Endodermal cell (in vitro differentiated cells): ENCODE measurements around the gene CCDC92B. TPM values are rescaled to one million over a fixed set of nuclear protein-coding genes. Genes with fewer than 3 reads are reported as not detected.

Experiments
- DNase-seq: peaks from one replicate; pipeline ENCODE4 v3.0.0-alpha.2; 2017
- H3K27ac ChIP-seq: 2 replicates; pipeline ENCODE4 v1.5.1; 2013; ENCODE audit warnings: mild to moderate bottlenecking, low read depth, low read length, moderate library complexity
- H3K27me3 ChIP-seq: 2 replicates; pipeline ENCODE4 v1.6.1; 2013; ENCODE audit warnings: mild to moderate bottlenecking, low read length, moderate library complexity; ENCODE audit not compliant: insufficient read depth, control insufficient read depth, poor library complexity, severe bottlenecking
- H3K36me3 ChIP-seq: 2 replicates; pipeline ENCODE4 v1.7.0; 2013; ENCODE audit warnings: mild to moderate bottlenecking, low read length, moderate library complexity; ENCODE audit not compliant: control insufficient read depth, insufficient read depth
- H3K4me1 ChIP-seq: one replicate; pipeline ENCODE4 v1.7.0; 2013; ENCODE audit warnings: low read length; ENCODE audit not compliant: control insufficient read depth, insufficient read depth
- H3K4me3 ChIP-seq: 2 replicates; pipeline ENCODE4 v1.5.1; 2013; ENCODE audit warnings: mild to moderate bottlenecking, low read length, moderate library complexity
- H3K9ac ChIP-seq: 2 replicates; pipeline ENCODE4 v1.6.1; 2013; ENCODE audit warnings: mild to moderate bottlenecking, low read length, moderate library complexity; ENCODE audit not compliant: poor library complexity, severe bottlenecking; ENCODE audit errors: extremely low read depth
- H3K9me3 ChIP-seq: 2 replicates; pipeline ENCODE4 v1.6.1; 2013; ENCODE audit warnings: mild to moderate bottlenecking, low read length, moderate library complexity; ENCODE audit not compliant: control insufficient read depth
- H3K27ac Mint-ChIP-seq: 2 replicates; pipeline ENCODE4 v1.8.0; 2020; ENCODE audit warnings: mixed read lengths
- H3K27me3 Mint-ChIP-seq: 2 replicates; pipeline ENCODE4 v1.8.0; 2021; ENCODE audit warnings: mild to moderate bottlenecking, mixed read lengths; ENCODE audit not compliant: insufficient read depth
- H3K36me3 Mint-ChIP-seq: 2 replicates; pipeline ENCODE4 v1.8.0; 2020; ENCODE audit warnings: low read depth, mixed read lengths
- H3K4me1 Mint-ChIP-seq: 2 replicates; pipeline ENCODE4 v1.8.0; 2020; ENCODE audit warnings: mixed read lengths
- H3K4me3 Mint-ChIP-seq: 2 replicates; pipeline ENCODE4 v1.8.0; 2020; ENCODE audit warnings: mild to moderate bottlenecking, moderate library complexity, mixed read lengths
- H3K9me3 Mint-ChIP-seq: 2 replicates; pipeline ENCODE4 v1.8.0; 2020; ENCODE audit warnings: mild to moderate bottlenecking, mixed read lengths
- WGBS, 2 experiments: methylation state at CpG; one replicate each; pipeline versions ENCODE4 v1.1.5 to v1.1.7; 2013; ENCODE audit warnings: missing lambda C conversion rate in 2 of 2, mixed read lengths in 1 of 2; ENCODE audit not compliant: insufficient coverage in 1 of 2, insufficient read length in 1 of 2; 5-methylcytosine and 5-hydroxymethylcytosine counted together
- total RNA-seq, 2 donors: library from RNA; stranded (reverse); fragmentation: NEBNext Ultra II Directional in 1 of 2; extraction: Animal tissue kit (Norgen Biotek cat#: 25700) in 1 of 2; gene quantifications; 2 replicates in 1 of 2; 3 replicates in 1 of 2; pipeline ENCODE4 v1.2.1, GENCODE V29; 2021
- TF ChIP-seq, protein P1 (sequence below): fragments of 200-600 bp; sonication (generic); conservative IDR thresholded peaks from 2 replicates; pipeline ENCODE4 v1.5.0; 2021; ENCODE audit warnings: antibody characterized with exemption, mild to moderate bottlenecking

Gene CCDC92B
- total RNA-seq, 2 donors from 2014 or later = 4.3 to 5.8 TPM

DNA sequence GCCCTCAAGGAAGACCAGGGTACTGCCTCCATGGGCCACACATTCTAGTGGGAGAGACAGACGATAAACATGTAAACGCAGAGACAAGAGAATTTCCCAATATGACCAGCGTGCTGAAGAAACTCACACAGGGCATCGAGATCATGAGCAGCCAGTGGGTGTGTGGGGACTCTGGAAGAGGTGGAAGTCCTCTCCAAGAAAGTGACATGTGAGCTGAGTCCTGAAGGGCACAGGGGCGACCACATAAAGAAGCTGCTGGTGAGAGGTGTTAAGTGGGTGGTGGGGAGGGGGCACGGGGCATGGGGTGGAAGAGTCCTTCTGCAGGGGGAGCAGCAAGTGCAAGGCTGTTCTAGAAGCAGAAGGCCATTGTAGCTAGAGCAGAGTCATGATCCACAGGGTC lies 25.8 kb upstream of the CCDC92B start:
- Mint-ChIP-seq H3K36me3 (no peaks in the 10 kb centered on the region), H3K9me3 (no peaks in the 10 kb centered on the region), H3K4me3 (peak overlapping the region; percentile 77), H3K27ac (no peak overlapping the region), H3K27me3 (peaks cover 33% of the 10 kb centered on the region), H3K4me1 (peaks cover 4% of the 10 kb centered on the region)
- WGBS, 2 experiments = 88 to 89% methylated on average over 5 to 6 of the region's 6 CpGs
- H3K27ac ChIP-seq = no peak overlapping the region
- H3K9ac ChIP-seq = no peak overlapping the region
- H3K36me3 ChIP-seq = no peaks in the 10 kb centered on the region
- TF ChIP-seq, protein P1, sequence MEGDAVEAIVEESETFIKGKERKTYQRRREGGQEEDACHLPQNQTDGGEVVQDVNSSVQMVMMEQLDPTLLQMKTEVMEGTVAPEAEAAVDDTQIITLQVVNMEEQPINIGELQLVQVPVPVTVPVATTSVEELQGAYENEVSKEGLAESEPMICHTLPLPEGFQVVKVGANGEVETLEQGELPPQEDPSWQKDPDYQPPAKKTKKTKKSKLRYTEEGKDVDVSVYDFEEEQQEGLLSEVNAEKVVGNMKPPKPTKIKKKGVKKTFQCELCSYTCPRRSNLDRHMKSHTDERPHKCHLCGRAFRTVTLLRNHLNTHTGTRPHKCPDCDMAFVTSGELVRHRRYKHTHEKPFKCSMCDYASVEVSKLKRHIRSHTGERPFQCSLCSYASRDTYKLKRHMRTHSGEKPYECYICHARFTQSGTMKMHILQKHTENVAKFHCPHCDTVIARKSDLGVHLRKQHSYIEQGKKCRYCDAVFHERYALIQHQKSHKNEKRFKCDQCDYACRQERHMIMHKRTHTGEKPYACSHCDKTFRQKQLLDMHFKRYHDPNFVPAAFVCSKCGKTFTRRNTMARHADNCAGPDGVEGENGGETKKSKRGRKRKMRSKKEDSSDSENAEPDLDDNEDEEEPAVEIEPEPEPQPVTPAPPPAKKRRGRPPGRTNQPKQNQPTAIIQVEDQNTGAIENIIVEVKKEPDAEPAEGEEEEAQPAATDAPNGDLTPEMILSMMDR = no peak
- H3K9me3 ChIP-seq = no peaks in the 10 kb centered on the region
- H3K4me3 ChIP-seq = no peak overlapping the region
- peaks cover 4% of the 10 kb centered on the region for H3K27me3 ChIP-seq
- no peaks in the 10 kb centered on the region for H3K4me1 ChIP-seq
- DNase-seq = no peak

DNA sequence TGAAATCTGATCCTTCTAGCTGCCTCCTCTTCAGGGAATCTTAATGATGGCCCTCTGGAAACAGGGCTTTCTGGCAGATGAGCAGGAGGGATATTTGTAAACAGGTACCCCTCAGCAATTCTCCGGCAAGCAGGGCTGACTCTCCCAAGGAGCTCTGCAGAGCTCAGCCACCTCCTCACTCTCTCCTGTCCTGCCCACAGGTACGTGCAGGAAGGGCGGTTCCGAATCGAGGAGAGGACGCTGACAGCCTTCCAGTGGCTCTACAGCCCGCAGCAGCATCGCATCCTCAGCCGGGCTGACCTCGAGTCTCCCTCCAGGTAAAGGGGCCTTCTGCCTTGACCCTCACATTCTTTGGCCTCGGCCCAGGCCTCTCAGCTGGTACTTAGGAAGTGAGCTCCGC lies 20.7 kb upstream of the CCDC92B start:
- Mint-ChIP-seq H3K36me3 (no peaks in the 10 kb centered on the region), H3K4me3 (no peak overlapping the region), H3K4me1 (peaks cover under 1% of the 10 kb centered on the region), H3K9me3 (no peaks in the 10 kb centered on the region), H3K27me3 (peaks cover 14% of the 10 kb centered on the region), H3K27ac (no peak overlapping the region)
- Histone ChIP-seq H3K4me3 (no peak overlapping the region), H3K9ac (no peak overlapping the region), H3K27me3 (peaks cover 4% of the 10 kb centered on the region), H3K4me1 (peaks cover 3% of the 10 kb centered on the region), H3K36me3 (no peaks in the 10 kb centered on the region), H3K27ac (no peak overlapping the region), H3K9me3 (no peaks in the 10 kb centered on the region)
- TF ChIP-seq, protein P1 = no peak
- WGBS, 2 experiments = 83 to 91% methylated on average over 8 to 12 of the region's 12 CpGs
- DNase-seq = no peak

DNA sequence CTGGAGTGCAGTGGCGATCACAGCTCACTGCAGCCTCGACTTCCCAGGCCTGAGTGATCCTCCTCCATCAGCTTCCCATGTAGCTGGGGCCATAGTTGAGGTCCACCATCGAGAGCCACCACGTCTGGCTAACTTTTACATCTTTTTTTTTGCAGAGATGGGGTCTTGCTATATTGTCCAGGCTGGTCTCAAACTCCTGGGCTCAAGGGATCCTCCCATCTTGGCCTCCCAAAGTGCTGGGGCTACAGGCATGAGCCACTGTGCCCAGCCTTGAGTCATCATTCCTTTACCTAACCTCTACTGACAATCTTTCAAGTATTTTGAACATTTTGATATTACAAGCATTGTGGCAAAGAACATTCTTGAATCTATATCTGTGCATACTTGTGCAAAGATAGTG lies 9.4 kb upstream of the CCDC92B start:
- H3K9me3 ChIP-seq = no peaks in the 10 kb centered on the region
- Mint-ChIP-seq H3K36me3 (no peaks in the 10 kb centered on the region), H3K27ac (no peak overlapping the region), H3K9me3 (no peaks in the 10 kb centered on the region), H3K4me3 (no peak overlapping the region), H3K27me3 (peaks cover 20% of the 10 kb centered on the region), H3K4me1 (no peaks in the 10 kb centered on the region)
- H3K9ac ChIP-seq = no peak overlapping the region
- no peak overlapping the region for H3K27ac ChIP-seq
- TF ChIP-seq, protein P1 = no peak
- peaks cover 25% of the 10 kb centered on the region for H3K27me3 ChIP-seq
- no peaks in the 10 kb centered on the region for H3K36me3 ChIP-seq
- H3K4me3 ChIP-seq = no peak overlapping the region
- WGBS, 2 experiments = 83 to 95% methylated on average over 4 of the region's 4 CpGs
- no peaks in the 10 kb centered on the region for H3K4me1 ChIP-seq
- DNase-seq = no peak
